IMR-90 (cell line): ENCODE measurements around the gene PARP2. TPM values are rescaled to one million over a fixed set of nuclear protein-coding genes. Genes with fewer than 3 reads are reported as not detected.

ENCODE experiments used
- ATAC-seq: fragments of 200-7000 bp; cut with Tn5 transposase; 2 replicates; pipeline ENCODE4 v1.9.1; 2020; ENCODE audit warnings: low read depth, mild to moderate bottlenecking, moderate library complexity
- BruUV-seq: library from RNA; stranded (reverse); fragments of 400-500 nt; replicated peaks from 2 replicates; lab custom pipeline; 2021; lab: Mats Ljungman, UMichigan
- CTCF ChIA-PET: fragments of 300-600 bp; formaldehyde crosslinking; extraction: SDS; loops from one replicate; lab custom pipeline; 2021; ENCODE audit warnings: antibody characterized with exemption; lab: Yijun Ruan, JAX
- POLR2A ChIA-PET: fragments of 300-600 bp; sonication (Branson Sonifier 250); formaldehyde crosslinking; loops from one replicate; lab custom pipeline; 2022; ENCODE audit warnings: antibody characterized with exemption; ENCODE audit not compliant: unreplicated experiment; lab: Charles Lee
- DNase-seq: peaks from one replicate; pipeline ENCODE4 v3.0.0; 2013
- H2AFZ ChIP-seq: replicated peaks from 2 replicates; pipeline ENCODE3; 2013; ENCODE audit warnings: low read length, mild to moderate bottlenecking; ENCODE audit not compliant: poor library complexity
- H2AK5ac ChIP-seq: 2 replicates; pipeline ENCODE4 v1.6.1; 2013; ENCODE audit warnings: low read depth, low read length, inconsistent platforms
- H2AK9ac ChIP-seq: replicated peaks from 2 replicates; pipeline ENCODE3; 2013; ENCODE audit warnings: mild to moderate bottlenecking, low read depth, low read length, moderate library complexity; ENCODE audit not compliant: poor library complexity
- H2BK120ac ChIP-seq: 2 replicates; pipeline ENCODE4 v1.6.1; 2013; ENCODE audit warnings: low read depth, low read length, inconsistent platforms
- H2BK15ac ChIP-seq: 3 replicates; pipeline ENCODE4 v1.6.1; 2013; ENCODE audit warnings: low read depth, low read length, inconsistent platforms
- H2BK20ac ChIP-seq: 2 replicates; pipeline ENCODE4 v1.6.1; 2013; ENCODE audit warnings: low read depth, mild to moderate bottlenecking, inconsistent platforms, low read length, moderate library complexity
- H2BK5ac ChIP-seq: 2 replicates; pipeline ENCODE4 v1.6.1; 2013; ENCODE audit warnings: mild to moderate bottlenecking, low read depth, low read length, inconsistent platforms; ENCODE audit not compliant: poor library complexity, severe bottlenecking
- H3K14ac ChIP-seq: replicated peaks from 2 replicates; pipeline ENCODE4 v1.6.1; 2013; ENCODE audit warnings: low read depth, low read length, inconsistent platforms
- H3K18ac ChIP-seq: 2 replicates; pipeline ENCODE4 v1.6.1; 2013; ENCODE audit warnings: low read depth, low read length, control low read depth
- H3K23ac ChIP-seq: 2 replicates; pipeline ENCODE4 v1.6.1; 2013; ENCODE audit warnings: low read depth, low read length, inconsistent platforms
- H3K27ac ChIP-seq: 2 replicates; pipeline ENCODE4 v1.5.1; 2013; ENCODE audit warnings: mild to moderate bottlenecking, control low read depth, low read length; ENCODE audit not compliant: insufficient read depth
- H3K27me3 ChIP-seq: 2 replicates; pipeline ENCODE4 v1.6.1; 2013; ENCODE audit warnings: low read length; ENCODE audit not compliant: control insufficient read depth, insufficient read depth
- H3K36me3 ChIP-seq: 2 replicates; pipeline ENCODE4 v1.6.1; 2013; ENCODE audit warnings: low read length, mixed read lengths; ENCODE audit not compliant: control insufficient read depth, insufficient read depth
- H3K4ac ChIP-seq: 2 replicates; pipeline ENCODE4 v1.6.1; 2013; ENCODE audit warnings: low read depth, low read length, inconsistent platforms
- H3K4me1 ChIP-seq: 2 replicates; pipeline ENCODE4 v1.6.1; 2013; ENCODE audit warnings: low read length, mixed read lengths; ENCODE audit not compliant: control insufficient read depth, insufficient read depth
- H3K4me2 ChIP-seq: 2 replicates; pipeline ENCODE4 v1.6.1; 2013; ENCODE audit warnings: low read depth, mild to moderate bottlenecking, control low read depth, low read length, moderate library complexity
- H3K4me3 ChIP-seq: 2 replicates; pipeline ENCODE4 v1.5.1; 2013; ENCODE audit warnings: low read depth, mild to moderate bottlenecking, control low read depth, low read length, moderate library complexity; ENCODE audit not compliant: insufficient read depth
- H3K56ac ChIP-seq: 2 replicates; pipeline ENCODE4 v1.6.1; 2013; ENCODE audit warnings: low read length, inconsistent platforms; ENCODE audit not compliant: insufficient read depth; ENCODE audit errors: extremely low read depth
- H3K79me1 ChIP-seq, 2 experiments: 2 replicates each; pipeline ENCODE4 v1.6.1; 2013; ENCODE audit warnings: low read length in 2 of 2, inconsistent platforms in 1 of 2, low read depth in 1 of 2
- H3K9ac ChIP-seq: 2 replicates; pipeline ENCODE4 v1.6.1; 2013; ENCODE audit warnings: low read depth, low read length, control low read depth
- H3K9me1 ChIP-seq: 2 replicates; pipeline ENCODE4 v1.6.1; 2013; ENCODE audit warnings: low read length, inconsistent platforms; ENCODE audit not compliant: insufficient read depth
- H3K9me3 ChIP-seq: 2 replicates; pipeline ENCODE4 v1.6.1; 2013; ENCODE audit warnings: low read length; ENCODE audit not compliant: control insufficient read depth, insufficient read depth
- H4K20me1 ChIP-seq: 2 replicates; pipeline ENCODE4 v1.6.1; 2013; ENCODE audit warnings: low read length, inconsistent platforms; ENCODE audit not compliant: insufficient read depth
- H4K5ac ChIP-seq: 2 replicates; pipeline ENCODE4 v1.6.1; 2013; ENCODE audit warnings: mild to moderate bottlenecking, low read depth, low read length, control low read depth
- H4K8ac ChIP-seq, 2 experiments: 2 replicates each; pipeline ENCODE4 v1.6.1; 2013; ENCODE audit warnings: low read depth in 2 of 2, low read length in 2 of 2, control low read depth in 1 of 2, inconsistent platforms in 1 of 2
- H4K91ac ChIP-seq: 2 replicates; pipeline ENCODE4 v1.6.1; 2013; ENCODE audit warnings: low read depth, low read length, inconsistent platforms; ENCODE audit not compliant: insufficient read depth
- BHLHE40 ChIP-seq: fragments of 150-350 bp; IDR thresholded peaks from 2 replicates; pipeline ENCODE4 v1.6.1; 2016; ENCODE audit warnings: mild to moderate bottlenecking, low read depth, low read length
- CHD1 ChIP-seq: IDR thresholded peaks from 2 replicates; pipeline ENCODE4 v1.6.1; 2012; ENCODE audit warnings: low read depth, low read length, improper control_type of control experiment
- FOS ChIP-seq: fragments of 150-350 bp; IDR thresholded peaks from 2 replicates; pipeline ENCODE4 v1.6.1; 2016; ENCODE audit warnings: low read depth, low read length
- MAZ ChIP-seq: IDR thresholded peaks from 2 replicates; pipeline ENCODE4 v1.6.1; 2012; ENCODE audit warnings: low read depth, mild to moderate bottlenecking, low read length, improper control_type of control experiment, moderate library complexity, borderline replicate concordance
- MXI1 ChIP-seq: IDR thresholded peaks from 2 replicates; pipeline ENCODE4 v1.6.1; 2012; ENCODE audit warnings: low read depth, mild to moderate bottlenecking, low read length, moderate library complexity, borderline replicate concordance
- NFE2L2 ChIP-seq: fragments of 150-350 bp; IDR thresholded peaks from 2 replicates; pipeline ENCODE4 v1.6.1; 2016; ENCODE audit warnings: low read depth, mild to moderate bottlenecking, low read length
- POLR2A ChIP-seq: IDR thresholded peaks from 2 replicates; pipeline ENCODE4 v1.6.1; 2012; ENCODE audit warnings: mild to moderate bottlenecking, low read depth, low read length
- RAD21 ChIP-seq: IDR thresholded peaks from 2 replicates; pipeline ENCODE4 v1.6.1; 2012; ENCODE audit warnings: low read length, improper control_type of control experiment
- RCOR1 ChIP-seq: IDR thresholded peaks from 2 replicates; pipeline ENCODE4 v1.6.1; 2012; ENCODE audit warnings: mild to moderate bottlenecking, low read length, improper control_type of control experiment; ENCODE audit not compliant: insufficient replicate concordance
- SMC3 ChIP-seq: fragments of 150-350 bp; IDR thresholded peaks from 2 replicates; pipeline ENCODE4 v1.6.1; 2016; ENCODE audit warnings: low read depth, mild to moderate bottlenecking, antibody characterized with exemption, low read length, moderate library complexity
- WGBS, 2 experiments: methylation state at CpG; one replicate each; pipeline versions ENCODE4 v1.1.5 to v1.1.7; 2013; ENCODE audit warnings: missing lambda C conversion rate in 2 of 2; ENCODE audit not compliant: insufficient read length in 1 of 2; ENCODE audit errors: extremely low coverage in 2 of 2; 5-methylcytosine and 5-hydroxymethylcytosine counted together
- dilution Hi-C: fragments of 300-500 bp; cut with HindIII; formaldehyde crosslinking; loops from one replicate; pipeline ENCODE4 v1.14.3; 2018; ENCODE audit warnings: low sequenced_read_pairs; ENCODE audit not compliant: unreplicated experiment
- in situ Hi-C: fragments of 300-500 bp; cut with MboI; formaldehyde crosslinking; loops from 3 replicates; pipeline ENCODE4 v1.14.3; 2019; ENCODE audit warnings: low sequenced_read_pairs, inconsistent platforms, mixed read lengths
- intact Hi-C: fragments of 100-400 bp; cut with micrococcal nuclease; formaldehyde crosslinking; loops from 2 replicates; pipeline ENCODE4 v1.10.0; 2022
- polyA plus RNA-seq, 3 experiments: library from polyadenylated mRNA; depleted of rRNA; stranded (reverse); fragments of >200 nt; gene quantifications; 2 replicates each; pipeline ENCODE4 v1.2.3, GENCODE V29; 2012; ENCODE audit warnings: low replicate concordance in 1 of 3
- total RNA-seq: library from RNA; depleted of rRNA; stranded (reverse); fragments of >200 nt; gene quantifications from 2 replicates; pipeline ENCODE4 v1.2.3, GENCODE V29; 2012
- TF ChIP-seq, protein P1 (sequence below): fragments of 150-350 bp; IDR thresholded peaks from 2 replicates; pipeline ENCODE4 v1.6.1; 2017; ENCODE audit warnings: mild to moderate bottlenecking, antibody characterized with exemption, low read length, low read depth
- TF ChIP-seq, protein P2 (sequence below): conservative IDR thresholded peaks from 2 replicates; pipeline ENCODE4 v1.5.1; 2012; ENCODE audit warnings: mild to moderate bottlenecking, low read depth, low read length, improper control_type of control experiment
- TF ChIP-seq, protein P3 (sequence below): fragments of 150-350 bp; IDR thresholded peaks from 2 replicates; pipeline ENCODE4 v1.6.1; 2016; ENCODE audit warnings: low read depth, mild to moderate bottlenecking, low read length, moderate library complexity, borderline replicate concordance

Gene PARP2
- total and polyA plus RNA-seq, 2 of the 4 experiments (the other 2 are of a cell fraction), result 11.7 to 19.1 TPM

DNA sequence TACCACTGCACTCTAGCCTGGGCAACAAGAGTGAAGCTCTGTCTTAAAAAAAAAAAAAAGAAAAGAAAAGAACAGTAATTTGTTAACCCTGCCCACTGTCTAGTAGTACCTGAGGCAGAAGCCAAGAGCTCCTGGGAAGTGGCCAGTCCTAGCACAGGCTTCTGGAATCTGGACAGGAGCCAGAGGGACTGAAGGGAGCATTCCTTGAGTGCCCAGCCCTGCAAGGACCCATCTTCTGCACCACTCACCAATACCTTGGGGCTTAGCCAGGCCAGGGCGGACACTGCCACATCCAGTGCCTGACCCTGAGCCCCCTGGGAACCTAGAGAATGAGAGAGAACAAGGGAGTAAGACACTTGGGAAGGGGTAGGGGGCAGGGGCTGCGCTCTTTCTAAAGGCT is 33.7 kb downstream of the PARP2 start:
- Histone ChIP-seq H2BK15ac (no peak overlapping the region), H3K79me1 (no peaks in the 10 kb centered on the region), H3K56ac (no peak overlapping the region), H3K4me2 (no peak overlapping the region), H3K18ac (no peak overlapping the region), H3K4me3 (no peak overlapping the region), H3K9me1 (no peaks in the 10 kb centered on the region), H3K4me1 (no peaks in the 10 kb centered on the region), H2AFZ (no peak overlapping the region), H2BK5ac (no peak overlapping the region), H4K5ac (no peak overlapping the region), H2AK9ac (no peak overlapping the region), H3K9ac (no peak overlapping the region), H3K36me3 (peaks cover 81% of the 10 kb centered on the region), H4K91ac (no peak overlapping the region), H2AK5ac (no peak overlapping the region), H3K9me3 (no peaks in the 10 kb centered on the region), H2BK20ac (no peak overlapping the region), H4K20me1 (no peaks in the 10 kb centered on the region), H3K14ac (no peak overlapping the region), H4K8ac (no peak overlapping the region), H3K27me3 (no peaks in the 10 kb centered on the region), H3K27ac (no peak overlapping the region), H3K4ac (no peak overlapping the region), H3K23ac (no peak overlapping the region), H2BK120ac (no peak overlapping the region)
- ChIA-PET CTCF (no interaction called here), POLR2A (no interaction called here)
- BruUV-seq, result no TSS peak
- TF ChIP-seq BHLHE40 (no peak), MAZ (no peak), MXI1 (no peak), CHD1 (no peak), FOS (no peak), RCOR1 (no peak), POLR2A (no peak), SMC3 (no peak), NFE2L2 (no peak), RAD21 (no peak)
- TF ChIP-seq, protein P1, sequence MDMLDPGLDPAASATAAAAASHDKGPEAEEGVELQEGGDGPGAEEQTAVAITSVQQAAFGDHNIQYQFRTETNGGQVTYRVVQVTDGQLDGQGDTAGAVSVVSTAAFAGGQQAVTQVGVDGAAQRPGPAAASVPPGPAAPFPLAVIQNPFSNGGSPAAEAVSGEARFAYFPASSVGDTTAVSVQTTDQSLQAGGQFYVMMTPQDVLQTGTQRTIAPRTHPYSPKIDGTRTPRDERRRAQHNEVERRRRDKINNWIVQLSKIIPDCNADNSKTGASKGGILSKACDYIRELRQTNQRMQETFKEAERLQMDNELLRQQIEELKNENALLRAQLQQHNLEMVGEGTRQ, result no peak
- TF ChIP-seq, protein P2, sequence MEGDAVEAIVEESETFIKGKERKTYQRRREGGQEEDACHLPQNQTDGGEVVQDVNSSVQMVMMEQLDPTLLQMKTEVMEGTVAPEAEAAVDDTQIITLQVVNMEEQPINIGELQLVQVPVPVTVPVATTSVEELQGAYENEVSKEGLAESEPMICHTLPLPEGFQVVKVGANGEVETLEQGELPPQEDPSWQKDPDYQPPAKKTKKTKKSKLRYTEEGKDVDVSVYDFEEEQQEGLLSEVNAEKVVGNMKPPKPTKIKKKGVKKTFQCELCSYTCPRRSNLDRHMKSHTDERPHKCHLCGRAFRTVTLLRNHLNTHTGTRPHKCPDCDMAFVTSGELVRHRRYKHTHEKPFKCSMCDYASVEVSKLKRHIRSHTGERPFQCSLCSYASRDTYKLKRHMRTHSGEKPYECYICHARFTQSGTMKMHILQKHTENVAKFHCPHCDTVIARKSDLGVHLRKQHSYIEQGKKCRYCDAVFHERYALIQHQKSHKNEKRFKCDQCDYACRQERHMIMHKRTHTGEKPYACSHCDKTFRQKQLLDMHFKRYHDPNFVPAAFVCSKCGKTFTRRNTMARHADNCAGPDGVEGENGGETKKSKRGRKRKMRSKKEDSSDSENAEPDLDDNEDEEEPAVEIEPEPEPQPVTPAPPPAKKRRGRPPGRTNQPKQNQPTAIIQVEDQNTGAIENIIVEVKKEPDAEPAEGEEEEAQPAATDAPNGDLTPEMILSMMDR, result no peak
- TF ChIP-seq, protein P3, sequence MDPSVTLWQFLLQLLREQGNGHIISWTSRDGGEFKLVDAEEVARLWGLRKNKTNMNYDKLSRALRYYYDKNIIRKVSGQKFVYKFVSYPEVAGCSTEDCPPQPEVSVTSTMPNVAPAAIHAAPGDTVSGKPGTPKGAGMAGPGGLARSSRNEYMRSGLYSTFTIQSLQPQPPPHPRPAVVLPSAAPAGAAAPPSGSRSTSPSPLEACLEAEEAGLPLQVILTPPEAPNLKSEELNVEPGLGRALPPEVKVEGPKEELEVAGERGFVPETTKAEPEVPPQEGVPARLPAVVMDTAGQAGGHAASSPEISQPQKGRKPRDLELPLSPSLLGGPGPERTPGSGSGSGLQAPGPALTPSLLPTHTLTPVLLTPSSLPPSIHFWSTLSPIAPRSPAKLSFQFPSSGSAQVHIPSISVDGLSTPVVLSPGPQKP, result no peak
- dilution Hi-C loops (no loop called here), intact Hi-C loops (no loop called here), in situ Hi-C loops (no loop called here)
- ATAC-seq (no peak), DNase-seq (no peak)
- WGBS, 2 experiments, result no CpG with 5 or more reads among the region's 2 CpGs
